Measurements from ENCODE around the gene IL12A.

DNA sequence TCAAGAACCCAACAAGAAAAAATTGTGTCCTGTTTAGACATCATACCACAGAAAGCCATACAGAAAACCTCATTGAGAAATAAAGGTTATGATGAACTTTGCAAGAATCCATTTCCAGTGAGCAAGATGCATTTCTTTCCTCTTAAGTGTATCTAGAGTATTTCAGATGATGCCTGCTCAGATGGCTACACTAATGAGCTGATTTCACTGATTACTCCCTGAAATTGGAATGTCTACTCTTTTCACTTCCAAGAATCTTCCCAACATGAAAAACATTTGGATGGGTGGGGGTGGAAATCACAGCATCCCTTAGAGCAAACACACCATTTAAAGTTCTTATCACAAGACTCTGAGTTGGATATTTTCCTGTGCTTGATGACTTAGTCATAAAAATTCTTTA is 41.4 kb upstream of the IL12A start:
- TF ChIP-seq POLR2AphosphoS5 (IDR thresholded peaks at IDR 0.05; ENCODE audit: low read depth, low read length) (no peak), TAF1 (IDR thresholded peaks at IDR 0.05; ENCODE audit: borderline replicate concordance, insufficient read depth, low read length) (no peak), FOXP2 (optimal IDR thresholded peaks at IDR 0.05; ENCODE audit: borderline replicate concordance, extremely low read depth, extremely low read length, insufficient read depth) (no peak), SIN3A (IDR thresholded peaks at IDR 0.05; ENCODE audit: borderline replicate concordance, insufficient read depth, low read length) (no peak)

Data from PFSK-1 (cell line).